HEK293 (cell line): ENCODE results near the gene EDDM13.

Experiments used
- CTCF ChIA-PET: fragments of 350-600 bp; formaldehyde crosslinking; extraction: SDS; loops from one replicate; lab custom pipeline; 2021; ENCODE audit warnings: antibody characterized with exemption; lab: Yijun Ruan, JAX
- POLR2A ChIA-PET: fragments of 300-600 bp; formaldehyde crosslinking; extraction: SDS; loops from one replicate; lab custom pipeline; 2020; ENCODE audit warnings: antibody characterized with exemption, inconsistent platforms; lab: Yijun Ruan, JAX
- H3K27ac ChIP-seq: fragments of 200-500 bp; sonication (Bioruptor generic); 2 replicates; pipeline ENCODE4 v1.5.1; 2014; ENCODE audit warnings: low read depth, low read length, control low read depth, inconsistent platforms; ENCODE audit errors: extremely low read depth
- H3K36me3 ChIP-seq, 2 experiments: fragments of 200-500 bp in 1 of 2; sonication (Bioruptor generic) in 1 of 2; 1 replicate in 1 of 2; 2 replicates in 1 of 2; pipeline ENCODE4 v1.5.1; 2014 to 2017; ENCODE audit warnings: inconsistent platforms in 2 of 2, low read length in 2 of 2; ENCODE audit not compliant: control insufficient read depth in 2 of 2, insufficient read depth in 1 of 2
- H3K4me1 ChIP-seq: fragments of 200-500 bp; sonication (Bioruptor generic); 2 replicates; pipeline ENCODE4 v1.5.1; 2014; ENCODE audit warnings: mild to moderate bottlenecking, low read length, inconsistent platforms; ENCODE audit not compliant: control insufficient read depth, insufficient read depth
- H3K4me3 ChIP-seq: 2 replicates; pipeline ENCODE4 v1.5.1; 2011; ENCODE audit warnings: low read depth, mild to moderate bottlenecking, control low read depth, low read length, moderate library complexity
- H3K9me3 ChIP-seq: fragments of 200-500 bp; sonication (Bioruptor generic); 2 replicates; pipeline ENCODE4 v1.5.1; 2014; ENCODE audit warnings: low read depth, low read length, inconsistent platforms; ENCODE audit not compliant: control insufficient read depth, insufficient read depth
- EGR2 ChIP-seq: fragments of 450-650 bp; formaldehyde crosslinking; IDR thresholded peaks from 2 replicates; pipeline ENCODE4 v1.5.1; 2016; ENCODE audit warnings: low read depth, missing biosample characterization, missing genetic modification characterization
- HOXA7 ChIP-seq: sonication (generic); formaldehyde crosslinking; IDR thresholded peaks from 2 replicates; pipeline ENCODE4 v1.8.1; 2022; ENCODE audit warnings: missing genetic modification reagents, borderline replicate concordance
- ZBTB1 ChIP-seq: fragments of 450-650 bp; formaldehyde crosslinking; IDR thresholded peaks from 2 replicates; pipeline ENCODE4 v1.5.1; 2016; ENCODE audit warnings: missing biosample characterization, missing genetic modification characterization
- ZFP41 ChIP-seq: fragments of 450-650 bp; formaldehyde crosslinking; IDR thresholded peaks from 2 replicates; pipeline ENCODE4 v1.5.1; 2016; ENCODE audit warnings: missing biosample characterization, missing genetic modification characterization, borderline replicate concordance
- ZNF221 ChIP-seq: fragments of 450-650 bp; formaldehyde crosslinking; IDR thresholded peaks from 2 replicates; pipeline ENCODE4 v1.5.1; 2017; ENCODE audit warnings: missing biosample characterization, missing genetic modification characterization, borderline replicate concordance
- ZNF266 ChIP-seq: fragments of 450-650 bp; formaldehyde crosslinking; IDR thresholded peaks from 2 replicates; pipeline ENCODE4 v1.5.1; 2016; ENCODE audit warnings: missing biosample characterization, missing genetic modification characterization, low read depth
- ZNF404 ChIP-seq: fragments of 450-650 bp; formaldehyde crosslinking; IDR thresholded peaks from 2 replicates; pipeline ENCODE4 v1.5.1; 2017; ENCODE audit warnings: missing biosample characterization, missing genetic modification characterization
- ZNF433 ChIP-seq: fragments of 450-650 bp; formaldehyde crosslinking; IDR thresholded peaks from 2 replicates; pipeline ENCODE4 v1.5.1; 2016; ENCODE audit warnings: missing biosample characterization, missing genetic modification characterization, low read depth
- ZNF610 ChIP-seq: fragments of 450-650 bp; formaldehyde crosslinking; IDR thresholded peaks from 2 replicates; pipeline ENCODE4 v1.5.1; 2016; ENCODE audit warnings: missing biosample characterization, missing genetic modification characterization, borderline replicate concordance
- ZNF654 ChIP-seq: fragments of 450-650 bp; formaldehyde crosslinking; IDR thresholded peaks from 2 replicates; pipeline ENCODE4 v1.5.1; 2016; ENCODE audit warnings: low read depth, missing biosample characterization, missing genetic modification characterization
- ZNF660 ChIP-seq: fragments of 450-650 bp; IDR thresholded peaks from 2 replicates; pipeline ENCODE4 v1.5.1; 2018; ENCODE audit warnings: missing biosample characterization, mild to moderate bottlenecking, missing genetic modification characterization
- ZNF747 ChIP-seq: fragments of 450-650 bp; formaldehyde crosslinking; IDR thresholded peaks from 2 replicates; pipeline ENCODE4 v1.5.1; 2016; ENCODE audit warnings: missing biosample characterization, missing genetic modification characterization
- ZNF843 ChIP-seq: fragments of 450-650 bp; formaldehyde crosslinking; IDR thresholded peaks from 2 replicates; pipeline ENCODE4 v1.5.1; 2016; ENCODE audit warnings: missing biosample characterization, missing genetic modification characterization
- ZSCAN23 ChIP-seq: fragments of 450-650 bp; formaldehyde crosslinking; IDR thresholded peaks from 2 replicates; pipeline ENCODE4 v1.5.1; 2016; ENCODE audit warnings: missing biosample characterization, missing genetic modification characterization
- TF ChIP-seq, protein P1 (sequence below): fragments of 450-650 bp; formaldehyde crosslinking; IDR thresholded peaks from 2 replicates; pipeline ENCODE4 v1.5.1; 2017; ENCODE audit warnings: missing biosample characterization, mild to moderate bottlenecking, missing genetic modification characterization, moderate library complexity
- TF ChIP-seq, protein P2 (sequence below): fragments of 450-650 bp; formaldehyde crosslinking; IDR thresholded peaks from 2 replicates; pipeline ENCODE4 v1.5.1; 2016; ENCODE audit warnings: missing biosample characterization, missing genetic modification characterization
- TF ChIP-seq, protein P3 (sequence below): fragments of 450-650 bp; formaldehyde crosslinking; IDR thresholded peaks from 2 replicates; pipeline ENCODE4 v1.5.1; 2016; ENCODE audit warnings: missing biosample characterization, missing genetic modification characterization
- TF ChIP-seq, protein P4 (sequence below): fragments of 450-650 bp; formaldehyde crosslinking; IDR thresholded peaks from 2 replicates; pipeline ENCODE4 v1.5.1; 2016; ENCODE audit warnings: missing biosample characterization, missing genetic modification characterization
- TF ChIP-seq, protein P5 (sequence below): fragments of 450-650 bp; formaldehyde crosslinking; IDR thresholded peaks from 2 replicates; pipeline ENCODE4 v1.5.1; 2016; ENCODE audit warnings: missing biosample characterization, missing genetic modification characterization
- TF ChIP-seq, protein P6 (sequence below): fragments of 450-650 bp; formaldehyde crosslinking; IDR thresholded peaks from 2 replicates; pipeline ENCODE4 v1.5.0; 2017; ENCODE audit warnings: missing biosample characterization, missing genetic modification characterization, borderline replicate concordance
- TF ChIP-seq, protein P7 (sequence below): fragments of 450-650 bp; formaldehyde crosslinking; IDR thresholded peaks from 2 replicates; pipeline ENCODE4 v1.5.1; 2016; ENCODE audit warnings: missing biosample characterization, missing genetic modification characterization, low read depth
- TF ChIP-seq, protein P8 (sequence below): fragments of 450-650 bp; formaldehyde crosslinking; IDR thresholded peaks from 2 replicates; pipeline ENCODE4 v1.5.1; 2016; ENCODE audit warnings: missing biosample characterization, missing genetic modification characterization

EDDM13 gene

DNA sequence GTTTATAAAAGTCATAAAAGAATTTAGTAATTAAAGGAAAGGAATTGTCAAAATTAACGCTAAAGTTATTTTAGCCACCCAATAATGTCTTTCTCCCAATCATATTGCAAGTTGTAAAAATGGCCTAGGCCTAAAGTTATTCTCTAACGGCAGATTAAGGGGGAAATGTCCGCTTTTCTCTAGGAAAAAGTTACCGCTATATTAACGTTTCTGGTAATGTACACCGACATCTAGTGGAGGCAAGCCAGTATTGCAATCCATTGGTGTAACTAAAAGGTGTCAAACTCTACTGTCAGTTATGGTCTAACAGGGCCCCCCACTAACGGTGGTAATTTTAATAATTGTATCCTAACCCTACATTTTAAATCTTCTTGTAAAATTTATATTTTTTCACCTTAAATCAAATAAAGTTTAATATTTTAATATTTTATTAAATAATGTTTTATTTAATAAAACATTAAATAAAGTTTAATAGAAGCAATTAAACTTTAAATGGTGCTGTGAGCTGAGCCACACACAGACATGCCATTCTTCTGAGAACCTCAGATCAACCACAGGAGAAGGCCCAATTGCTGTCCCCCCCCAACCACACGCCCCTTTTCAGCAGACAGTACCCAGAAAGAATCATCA is 78.0 kb downstream of the EDDM13 start:
- CTCF ChIA-PET, result interaction anchor here (0.7 to 1.3 kb wide), 4 partner anchors 18 to 294 kb away, joined by 3 to 6 read pairs (median 3); no protein-coding TSS in a partner anchor
- TF ChIP-seq ZNF610 (tag by site-specific recombination), result no peak
- TF ChIP-seq, protein P1, sequence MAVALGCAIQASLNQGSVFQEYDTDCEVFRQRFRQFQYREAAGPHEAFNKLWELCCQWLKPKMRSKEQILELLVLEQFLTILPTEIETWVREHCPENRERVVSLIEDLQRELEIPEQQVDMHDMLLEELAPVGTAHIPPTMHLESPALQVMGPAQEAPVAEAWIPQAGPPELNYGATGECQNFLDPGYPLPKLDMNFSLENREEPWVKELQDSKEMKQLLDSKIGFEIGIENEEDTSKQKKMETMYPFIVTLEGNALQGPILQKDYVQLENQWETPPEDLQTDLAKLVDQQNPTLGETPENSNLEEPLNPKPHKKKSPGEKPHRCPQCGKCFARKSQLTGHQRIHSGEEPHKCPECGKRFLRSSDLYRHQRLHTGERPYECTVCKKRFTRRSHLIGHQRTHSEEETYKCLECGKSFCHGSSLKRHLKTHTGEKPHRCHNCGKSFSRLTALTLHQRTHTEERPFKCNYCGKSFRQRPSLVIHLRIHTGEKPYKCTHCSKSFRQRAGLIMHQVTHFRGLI, result no peak
- TF ChIP-seq ZNF654 (tag by site-specific recombination), result peak; percentile 27; the same call in 1 of the 2 replicates
- no peak for TF ChIP-seq HOXA7
- TF ChIP-seq ZNF266, result no peak
- no peak for TF ChIP-seq ZNF404 (tag by site-specific recombination)
- TF ChIP-seq, protein P2, sequence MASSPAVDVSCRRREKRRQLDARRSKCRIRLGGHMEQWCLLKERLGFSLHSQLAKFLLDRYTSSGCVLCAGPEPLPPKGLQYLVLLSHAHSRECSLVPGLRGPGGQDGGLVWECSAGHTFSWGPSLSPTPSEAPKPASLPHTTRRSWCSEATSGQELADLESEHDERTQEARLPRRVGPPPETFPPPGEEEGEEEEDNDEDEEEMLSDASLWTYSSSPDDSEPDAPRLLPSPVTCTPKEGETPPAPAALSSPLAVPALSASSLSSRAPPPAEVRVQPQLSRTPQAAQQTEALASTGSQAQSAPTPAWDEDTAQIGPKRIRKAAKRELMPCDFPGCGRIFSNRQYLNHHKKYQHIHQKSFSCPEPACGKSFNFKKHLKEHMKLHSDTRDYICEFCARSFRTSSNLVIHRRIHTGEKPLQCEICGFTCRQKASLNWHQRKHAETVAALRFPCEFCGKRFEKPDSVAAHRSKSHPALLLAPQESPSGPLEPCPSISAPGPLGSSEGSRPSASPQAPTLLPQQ (tag by site-specific recombination), result no peak
- TF ChIP-seq, protein P3, sequence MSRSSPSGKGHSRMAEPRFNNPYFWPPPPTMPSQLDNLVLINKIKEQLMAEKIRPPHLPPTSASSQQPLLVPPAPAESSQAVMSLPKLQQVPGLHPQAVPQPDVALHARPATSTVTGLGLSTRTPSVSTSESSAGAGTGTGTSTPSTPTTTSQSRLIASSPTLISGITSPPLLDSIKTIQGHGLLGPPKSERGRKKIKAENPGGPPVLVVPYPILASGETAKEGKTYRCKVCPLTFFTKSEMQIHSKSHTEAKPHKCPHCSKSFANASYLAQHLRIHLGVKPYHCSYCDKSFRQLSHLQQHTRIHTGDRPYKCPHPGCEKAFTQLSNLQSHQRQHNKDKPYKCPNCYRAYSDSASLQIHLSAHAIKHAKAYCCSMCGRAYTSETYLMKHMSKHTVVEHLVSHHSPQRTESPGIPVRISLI, result no peak
- TF ChIP-seq ZNF747 (tag by site-specific recombination), result no peak
- 0 out of 2 replicates have a peak, but pooled peaks have one; percentile 17 for TF ChIP-seq ZNF660 (tag by site-specific recombination)
- TF ChIP-seq, protein P4, sequence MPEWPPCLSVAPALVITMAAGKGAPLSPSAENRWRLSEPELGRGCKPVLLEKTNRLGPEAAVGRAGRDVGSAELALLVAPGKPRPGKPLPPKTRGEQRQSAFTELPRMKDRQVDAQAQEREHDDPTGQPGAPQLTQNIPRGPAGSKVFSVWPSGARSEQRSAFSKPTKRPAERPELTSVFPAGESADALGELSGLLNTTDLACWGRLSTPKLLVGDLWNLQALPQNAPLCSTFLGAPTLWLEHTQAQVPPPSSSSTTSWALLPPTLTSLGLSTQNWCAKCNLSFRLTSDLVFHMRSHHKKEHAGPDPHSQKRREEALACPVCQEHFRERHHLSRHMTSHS (tag by site-specific recombination), result no peak
- TF ChIP-seq, protein P5, sequence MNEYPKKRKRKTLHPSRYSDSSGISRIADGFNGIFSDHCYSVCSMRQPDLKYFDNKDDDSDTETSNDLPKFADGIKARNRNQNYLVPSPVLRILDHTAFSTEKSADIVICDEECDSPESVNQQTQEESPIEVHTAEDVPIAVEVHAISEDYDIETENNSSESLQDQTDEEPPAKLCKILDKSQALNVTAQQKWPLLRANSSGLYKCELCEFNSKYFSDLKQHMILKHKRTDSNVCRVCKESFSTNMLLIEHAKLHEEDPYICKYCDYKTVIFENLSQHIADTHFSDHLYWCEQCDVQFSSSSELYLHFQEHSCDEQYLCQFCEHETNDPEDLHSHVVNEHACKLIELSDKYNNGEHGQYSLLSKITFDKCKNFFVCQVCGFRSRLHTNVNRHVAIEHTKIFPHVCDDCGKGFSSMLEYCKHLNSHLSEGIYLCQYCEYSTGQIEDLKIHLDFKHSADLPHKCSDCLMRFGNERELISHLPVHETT (tag by site-specific recombination), result no peak
- TF ChIP-seq ZFP41 (tag by site-specific recombination), result no peak
- H3K36me3 ChIP-seq, result no peaks in the 10 kb centered on the region
- no peaks in the 10 kb centered on the region for H3K4me1 ChIP-seq
- no peaks in the 10 kb centered on the region; the same call in 1 of the 2 replicates for H3K9me3 ChIP-seq
- no peak overlapping the region for H3K4me3 ChIP-seq
- H3K27ac ChIP-seq, result no peak overlapping the region
- POLR2A ChIA-PET, result no interaction called here

DNA sequence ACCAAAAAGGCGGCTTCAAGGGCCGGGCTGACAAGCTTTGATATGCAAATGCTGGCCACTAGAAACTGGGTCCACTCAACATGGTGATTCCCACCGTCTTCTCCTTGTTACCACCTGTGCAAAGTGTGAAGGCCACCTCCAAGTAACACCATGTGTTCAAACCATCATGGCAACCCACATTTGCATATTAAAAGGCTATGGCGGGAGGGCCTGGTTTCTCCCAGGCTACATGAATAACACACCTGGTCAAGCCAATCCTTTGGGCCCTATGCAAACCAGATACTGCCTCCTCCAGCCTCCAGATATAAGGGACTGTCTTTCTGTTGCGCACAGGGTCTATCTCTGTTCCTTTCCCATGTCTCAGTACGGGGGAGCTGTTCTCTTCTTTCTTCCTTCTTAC is 78.7 kb downstream of the EDDM13 start:
- no peaks in the 10 kb centered on the region for H3K4me1 ChIP-seq
- POLR2A ChIA-PET, result no interaction called here
- TF ChIP-seq, protein P6, sequence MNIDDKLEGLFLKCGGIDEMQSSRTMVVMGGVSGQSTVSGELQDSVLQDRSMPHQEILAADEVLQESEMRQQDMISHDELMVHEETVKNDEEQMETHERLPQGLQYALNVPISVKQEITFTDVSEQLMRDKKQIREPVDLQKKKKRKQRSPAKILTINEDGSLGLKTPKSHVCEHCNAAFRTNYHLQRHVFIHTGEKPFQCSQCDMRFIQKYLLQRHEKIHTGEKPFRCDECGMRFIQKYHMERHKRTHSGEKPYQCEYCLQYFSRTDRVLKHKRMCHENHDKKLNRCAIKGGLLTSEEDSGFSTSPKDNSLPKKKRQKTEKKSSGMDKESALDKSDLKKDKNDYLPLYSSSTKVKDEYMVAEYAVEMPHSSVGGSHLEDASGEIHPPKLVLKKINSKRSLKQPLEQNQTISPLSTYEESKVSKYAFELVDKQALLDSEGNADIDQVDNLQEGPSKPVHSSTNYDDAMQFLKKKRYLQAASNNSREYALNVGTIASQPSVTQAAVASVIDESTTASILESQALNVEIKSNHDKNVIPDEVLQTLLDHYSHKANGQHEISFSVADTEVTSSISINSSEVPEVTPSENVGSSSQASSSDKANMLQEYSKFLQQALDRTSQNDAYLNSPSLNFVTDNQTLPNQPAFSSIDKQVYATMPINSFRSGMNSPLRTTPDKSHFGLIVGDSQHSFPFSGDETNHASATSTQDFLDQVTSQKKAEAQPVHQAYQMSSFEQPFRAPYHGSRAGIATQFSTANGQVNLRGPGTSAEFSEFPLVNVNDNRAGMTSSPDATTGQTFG (tag by site-specific recombination), result no peak
- no peak for TF ChIP-seq ZBTB1
- no peak for TF ChIP-seq ZNF433
- TF ChIP-seq ZNF221 (tag by site-specific recombination), result no peak
- no peak for TF ChIP-seq EGR2 (tag by site-specific recombination)
- TF ChIP-seq, protein P7, sequence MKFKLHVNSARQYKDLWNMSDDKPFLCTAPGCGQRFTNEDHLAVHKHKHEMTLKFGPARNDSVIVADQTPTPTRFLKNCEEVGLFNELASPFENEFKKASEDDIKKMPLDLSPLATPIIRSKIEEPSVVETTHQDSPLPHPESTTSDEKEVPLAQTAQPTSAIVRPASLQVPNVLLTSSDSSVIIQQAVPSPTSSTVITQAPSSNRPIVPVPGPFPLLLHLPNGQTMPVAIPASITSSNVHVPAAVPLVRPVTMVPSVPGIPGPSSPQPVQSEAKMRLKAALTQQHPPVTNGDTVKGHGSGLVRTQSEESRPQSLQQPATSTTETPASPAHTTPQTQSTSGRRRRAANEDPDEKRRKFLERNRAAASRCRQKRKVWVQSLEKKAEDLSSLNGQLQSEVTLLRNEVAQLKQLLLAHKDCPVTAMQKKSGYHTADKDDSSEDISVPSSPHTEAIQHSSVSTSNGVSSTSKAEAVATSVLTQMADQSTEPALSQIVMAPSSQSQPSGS (tag by site-specific recombination), result no peak
- TF ChIP-seq ZSCAN23, result no peak
- TF ChIP-seq, protein P8, sequence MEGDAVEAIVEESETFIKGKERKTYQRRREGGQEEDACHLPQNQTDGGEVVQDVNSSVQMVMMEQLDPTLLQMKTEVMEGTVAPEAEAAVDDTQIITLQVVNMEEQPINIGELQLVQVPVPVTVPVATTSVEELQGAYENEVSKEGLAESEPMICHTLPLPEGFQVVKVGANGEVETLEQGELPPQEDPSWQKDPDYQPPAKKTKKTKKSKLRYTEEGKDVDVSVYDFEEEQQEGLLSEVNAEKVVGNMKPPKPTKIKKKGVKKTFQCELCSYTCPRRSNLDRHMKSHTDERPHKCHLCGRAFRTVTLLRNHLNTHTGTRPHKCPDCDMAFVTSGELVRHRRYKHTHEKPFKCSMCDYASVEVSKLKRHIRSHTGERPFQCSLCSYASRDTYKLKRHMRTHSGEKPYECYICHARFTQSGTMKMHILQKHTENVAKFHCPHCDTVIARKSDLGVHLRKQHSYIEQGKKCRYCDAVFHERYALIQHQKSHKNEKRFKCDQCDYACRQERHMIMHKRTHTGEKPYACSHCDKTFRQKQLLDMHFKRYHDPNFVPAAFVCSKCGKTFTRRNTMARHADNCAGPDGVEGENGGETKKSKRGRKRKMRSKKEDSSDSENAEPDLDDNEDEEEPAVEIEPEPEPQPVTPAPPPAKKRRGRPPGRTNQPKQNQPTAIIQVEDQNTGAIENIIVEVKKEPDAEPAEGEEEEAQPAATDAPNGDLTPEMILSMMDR (tag by site-specific recombination), result no peak
- no peak for TF ChIP-seq ZNF843 (tag by site-specific recombination)

More for the DNA sequence above, 78.7 kb downstream of the EDDM13 start:
- Histone ChIP-seq H3K4me3 (no peak overlapping the region), H3K27ac (no peak overlapping the region), H3K36me3 (no peaks in the 10 kb centered on the region), H3K9me3 (no peaks in the 10 kb centered on the region; the same call in 1 of the 2 replicates)
- CTCF ChIA-PET, result interaction anchor here (0.5 to 1.1 kb wide), 4 partner anchors 17 to 295 kb away, joined by 3 read pairs; no protein-coding TSS in a partner anchor
